Endothelial cell of umbilical vein (primary cell): ENCODE data around the gene PDE6C. TPM values are rescaled to one million over a fixed set of nuclear protein-coding genes. Genes with fewer than 3 reads are reported as not detected.

Experiments used
- BruUV-seq: library from RNA; stranded (reverse); fragments of 400-500 nt; replicated peaks from 2 replicates; lab custom pipeline; 2021; lab: Mats Ljungman, UMichigan
- CTCF ChIA-PET: fragments of 300-600, 350-600 bp; sonication (Branson Sonifier 250); formaldehyde crosslinking; loops from one replicate; lab custom pipeline; 2021; ENCODE audit warnings: antibody characterized with exemption, inconsistent platforms; lab: Charles Lee
- POLR2A ChIA-PET: fragments of 300-600, 350-600 bp; sonication (Branson Sonifier 250); formaldehyde crosslinking; loops from one replicate; lab custom pipeline; 2021; ENCODE audit warnings: antibody characterized with exemption, inconsistent platforms; lab: Charles Lee
- DNase-seq: peaks from one replicate; pipeline ENCODE4 v3.0.0-alpha.2; 2011; ENCODE audit warnings: low read depth, low spot score
- FAIRE-seq: peaks from 2 replicates; lab custom pipeline; 2011; peaks lifted over from hg19 to GRCh38; lab: Jason Lieb, UNC
- H2AFZ ChIP-seq: 2 replicates; pipeline ENCODE4 v1.6.0; 2012; ENCODE audit warnings: low read depth, low read length, control low read depth, inconsistent platforms
- H3K27ac ChIP-seq: 2 replicates; pipeline ENCODE4 v1.5.1; 2011; ENCODE audit warnings: low read depth, mild to moderate bottlenecking, control low read depth, low read length, moderate library complexity; ENCODE audit not compliant: insufficient read depth
- H3K27me3 ChIP-seq, 2 experiments: 2 replicates each; pipeline versions ENCODE4 v1.6.0 to v1.6.1; 2011; ENCODE audit warnings: low read length in 2 of 2, mixed read lengths in 1 of 2; ENCODE audit not compliant: control insufficient read depth in 2 of 2, insufficient read depth in 2 of 2
- H3K36me3 ChIP-seq, 2 experiments: 2 replicates in 1 of 2; 3 replicates in 1 of 2; pipeline ENCODE4 v1.5.1; 2011; ENCODE audit warnings: low read length in 2 of 2, mild to moderate bottlenecking in 1 of 2, moderate library complexity in 1 of 2; ENCODE audit not compliant: control insufficient read depth in 2 of 2, insufficient read depth in 2 of 2; ENCODE audit errors: extremely low read depth in 1 of 2
- H3K4me1 ChIP-seq: 3 replicates; pipeline ENCODE4 v1.5.1; 2011; ENCODE audit warnings: mild to moderate bottlenecking, low read length; ENCODE audit not compliant: control insufficient read depth, insufficient read depth; ENCODE audit errors: extremely low read depth
- H3K4me2 ChIP-seq: 2 replicates; pipeline ENCODE4 v1.6.1; 2011; ENCODE audit warnings: low read length, control low read depth, mixed read lengths; ENCODE audit not compliant: insufficient read depth
- H3K4me3 ChIP-seq, 3 experiments: fragments of 200-600 bp in 1 of 3; sonication (generic), shearing (Covaris generic) in 1 of 3; replicated peaks in 1 of 3; 2 replicates each; pipeline ENCODE4 v1.5.1; 2011 to 2016; ENCODE audit warnings: control low read depth in 3 of 3, low read length in 3 of 3, mild to moderate bottlenecking in 2 of 3, inconsistent platforms in 1 of 3, low read depth in 1 of 3, moderate library complexity in 1 of 3; ENCODE audit not compliant: insufficient read depth in 1 of 3
- H3K79me2 ChIP-seq: 2 replicates; pipeline ENCODE4 v1.6.0; 2012; ENCODE audit warnings: low read length, inconsistent platforms; ENCODE audit not compliant: control insufficient read depth, insufficient read depth
- H3K9ac ChIP-seq: replicated peaks from 2 replicates; pipeline ENCODE3; 2011; ENCODE audit warnings: low read length, control low read depth; ENCODE audit not compliant: insufficient read depth; ENCODE audit errors: extremely low read depth
- H3K9me1 ChIP-seq: replicated peaks from 3 replicates; pipeline ENCODE4 v1.6.0; 2011; ENCODE audit warnings: mild to moderate bottlenecking, low read length; ENCODE audit not compliant: control insufficient read depth, insufficient read depth; ENCODE audit errors: extremely low read depth
- H3K9me3 ChIP-seq: replicated peaks from 2 replicates; pipeline ENCODE4 v1.5.1; 2012; ENCODE audit warnings: low read length, inconsistent platforms; ENCODE audit not compliant: control insufficient read depth, insufficient read depth
- H4K20me1 ChIP-seq: replicated peaks from 2 replicates; pipeline ENCODE3; 2011; ENCODE audit warnings: mild to moderate bottlenecking, low read length; ENCODE audit not compliant: control insufficient read depth, insufficient read depth; ENCODE audit errors: extremely low read depth
- EZH2 ChIP-seq: IDR thresholded peaks from 2 replicates; pipeline ENCODE4 v1.6.1; 2012; ENCODE audit warnings: borderline replicate concordance, low read depth, mild to moderate bottlenecking, moderate library complexity, low read length, inconsistent platforms; ENCODE audit not compliant: severe bottlenecking
- GATA2 ChIP-seq: IDR thresholded peaks from 2 replicates; pipeline ENCODE4 v1.7.0; 2011; ENCODE audit warnings: low read depth, mild to moderate bottlenecking, moderate library complexity, mixed read lengths, low read length; ENCODE audit not compliant: insufficient read length, insufficient read depth
- JUN ChIP-seq: IDR thresholded peaks from 2 replicates; pipeline ENCODE4 v1.6.1; 2011; ENCODE audit warnings: borderline replicate concordance, low read depth; ENCODE audit not compliant: insufficient read length, insufficient read depth
- MYC ChIP-seq: IDR thresholded peaks from one replicate; pipeline ENCODE4 v1.6.1; 2011; ENCODE audit warnings: mild to moderate bottlenecking, low read depth, low read length
- POLR2A ChIP-seq: IDR thresholded peaks from 2 replicates; pipeline ENCODE4 v1.6.1; 2012; ENCODE audit warnings: low read depth, mild to moderate bottlenecking, control low read depth, low read length
- POLR2AphosphoS5 ChIP-seq: IDR thresholded peaks from 2 replicates; pipeline ENCODE4 v1.6.1; 2012; ENCODE audit warnings: low read depth, mild to moderate bottlenecking, control low read depth, low read length, moderate library complexity; ENCODE audit not compliant: insufficient read depth
- dilution Hi-C: fragments of 300-500 bp; cut with MboI; formaldehyde crosslinking; loops from one replicate; pipeline ENCODE4 v1.15.0; 2019; ENCODE audit warnings: low sequenced_read_pairs; ENCODE audit not compliant: extremely low pct_ligation_motif_present
- intact Hi-C: fragments of 100-400 bp; cut with micrococcal nuclease; formaldehyde crosslinking; loops from one replicate; pipeline ENCODE4 v1.10.0; 2022
- polyA plus RNA-seq, 4 experiments: library from polyadenylated mRNA; depleted of rRNA in 3 of 4; stranded (reverse) in 3 of 4; unstranded in 1 of 4; fragments of >200 nt; gene quantifications; 2 replicates each; pipeline versions ENCODE4 v1.2.1 to v1.2.3, GENCODE V29; 2011 to 2012; ENCODE audit warnings: missing spikeins in 1 of 4
- total RNA-seq: library from RNA; stranded (reverse); gene quantifications from 2 replicates; pipeline ENCODE4 v1.2.3, GENCODE V29; 2021
- TF ChIP-seq, protein P1 (sequence below), 2 donors: IDR thresholded peaks; 1 replicate in 1 of 2; 2 replicates in 1 of 2; pipeline ENCODE4 v1.5.1; 2011; ENCODE audit warnings: low read length in 2 of 2, mild to moderate bottlenecking in 2 of 2, moderate library complexity in 2 of 2, control low read depth in 1 of 2, inconsistent platforms in 1 of 2, low read depth in 1 of 2; ENCODE audit not compliant: insufficient read depth in 1 of 2; ENCODE audit errors: extremely low read depth in 1 of 2
- TF ChIP-seq, protein P2 (sequence below): IDR thresholded peaks from 2 replicates; pipeline ENCODE4 v1.6.1; 2011; ENCODE audit not compliant: insufficient read depth, insufficient read length

Gene PDE6C
- total and polyA plus RNA-seq, 2 donors (not counting 3 experiments of a cell fraction or from before 2014, with no cell fraction given), result not detected

GRCh38 chr10:93703841-93704240 is 91.5 kb downstream of the PDE6C start:
- H2AFZ ChIP-seq, result peak overlapping the region; percentile 60
- peaks cover 2 to 3% of the 10 kb centered on the region in 2 experiments for H3K36me3 ChIP-seq
- no peaks in the 10 kb centered on the region for H4K20me1 ChIP-seq
- H3K4me1 ChIP-seq, result peaks cover 9% of the 10 kb centered on the region
- peaks cover 6% of the 10 kb centered on the region for H3K79me2 ChIP-seq
- CTCF ChIA-PET, result no interaction called here
- dilution Hi-C loops, result no loop called here
- POLR2A ChIA-PET, result no interaction called here
- H3K9me1 ChIP-seq, result no peaks in the 10 kb centered on the region
- H3K27me3 ChIP-seq, result peaks cover 0 to 7% of the 10 kb centered on the region in 2 experiments
- no peak for FAIRE-seq
- no TSS peak for BruUV-seq
- no peak overlapping the region for H3K27ac ChIP-seq
- TF ChIP-seq JUN (no peak), MYC (no peak), POLR2A (no peak), EZH2 (no peak), GATA2 (no peak), POLR2AphosphoS5 (no peak)
- TF ChIP-seq, protein P1, sequence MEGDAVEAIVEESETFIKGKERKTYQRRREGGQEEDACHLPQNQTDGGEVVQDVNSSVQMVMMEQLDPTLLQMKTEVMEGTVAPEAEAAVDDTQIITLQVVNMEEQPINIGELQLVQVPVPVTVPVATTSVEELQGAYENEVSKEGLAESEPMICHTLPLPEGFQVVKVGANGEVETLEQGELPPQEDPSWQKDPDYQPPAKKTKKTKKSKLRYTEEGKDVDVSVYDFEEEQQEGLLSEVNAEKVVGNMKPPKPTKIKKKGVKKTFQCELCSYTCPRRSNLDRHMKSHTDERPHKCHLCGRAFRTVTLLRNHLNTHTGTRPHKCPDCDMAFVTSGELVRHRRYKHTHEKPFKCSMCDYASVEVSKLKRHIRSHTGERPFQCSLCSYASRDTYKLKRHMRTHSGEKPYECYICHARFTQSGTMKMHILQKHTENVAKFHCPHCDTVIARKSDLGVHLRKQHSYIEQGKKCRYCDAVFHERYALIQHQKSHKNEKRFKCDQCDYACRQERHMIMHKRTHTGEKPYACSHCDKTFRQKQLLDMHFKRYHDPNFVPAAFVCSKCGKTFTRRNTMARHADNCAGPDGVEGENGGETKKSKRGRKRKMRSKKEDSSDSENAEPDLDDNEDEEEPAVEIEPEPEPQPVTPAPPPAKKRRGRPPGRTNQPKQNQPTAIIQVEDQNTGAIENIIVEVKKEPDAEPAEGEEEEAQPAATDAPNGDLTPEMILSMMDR (IDR thresholded peaks at IDR 0.05; ENCODE audit: extremely low read depth in 1 of 2, insufficient read depth in 1 of 2, low read depth in 1 of 2, low read length in 2 of 2), result no peak
- TF ChIP-seq, protein P2, sequence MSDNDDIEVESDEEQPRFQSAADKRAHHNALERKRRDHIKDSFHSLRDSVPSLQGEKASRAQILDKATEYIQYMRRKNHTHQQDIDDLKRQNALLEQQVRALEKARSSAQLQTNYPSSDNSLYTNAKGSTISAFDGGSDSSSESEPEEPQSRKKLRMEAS, result no peak
- intact Hi-C loops, result loop anchor here (5.0 to 10.0 kb wide), 2 partner anchors 153 to 841 kb away; partner anchors contain the start of gene HELLS
- no peak overlapping the region for H3K9ac ChIP-seq
- DNase-seq, result no peak
- H3K4me3 ChIP-seq, result no peak overlapping the region
- no peaks in the 10 kb centered on the region for H3K9me3 ChIP-seq
- no peak overlapping the region for H3K4me2 ChIP-seq
